ELR (cell line): ENCODE results near the gene TMBIM1.
"Not testable (repeated sequence)": the region's sequence is repeated elsewhere in the genome, so short reads cannot be mapped to it uniquely, and the experiment has no call there.

Source experiments
- DNase-seq: peaks from one replicate; pipeline ENCODE4 v3.0.0-alpha.2; 2015; ENCODE audit warnings: low read depth

Gene TMBIM1

GRCh38 chr2:218291318-218292047, 820 bp downstream of the TMBIM1 start:
- peak; percentile 36 for DNase-seq

GRCh38 chr2:218290316-218291261, 1.7 kb downstream of the TMBIM1 start:
- no peak for DNase-seq

- no peak for DNase-seq
Measured at GRCh38 chr2:218289639-218290315, 2.5 kb downstream of the TMBIM1 start.

GRCh38 chr2:218286570-218287459, 5.5 kb downstream of the TMBIM1 start:
- peak; percentile 97 for DNase-seq

GRCh38 chr2:218285604-218286003, 6.7 kb downstream of the TMBIM1 start:
- DNase-seq = no peak

GRCh38 chr2:218284106-218284811, 8.0 kb downstream of the TMBIM1 start:
- peak; percentile 87 for DNase-seq

GRCh38 chr2:218282173-218282991, 9.9 kb downstream of the TMBIM1 start:
- DNase-seq = no peak

GRCh38 chr2:218281449-218281848, 10.9 kb downstream of the TMBIM1 start:
- no peak for DNase-seq

GRCh38 chr2:218280260-218280870, 11.9 kb downstream of the TMBIM1 start:
- DNase-seq = no peak

GRCh38 chr2:218278531-218279360, 13.6 kb downstream of the TMBIM1 start:
- DNase-seq = no peak

- no peak for DNase-seq
Measured at GRCh38 chr2:218277921-218278320, 14.4 kb downstream of the TMBIM1 start.

- DNase-seq = no peak
Measured at GRCh38 chr2:218276986-218277755, 15.1 kb downstream of the TMBIM1 start.

- DNase-seq = no peak
Measured at GRCh38 chr2:218275371-218276072, 16.8 kb downstream of the TMBIM1 start.

- DNase-seq = no peak
Measured at GRCh38 chr2:218274586-218274985, 17.7 kb downstream of the TMBIM1 start.

GRCh38 chr2:218273908-218274249, 18.4 kb downstream of the TMBIM1 start:
- no peak for DNase-seq

GRCh38 chr2:218273214-218273907, 18.9 kb downstream of the TMBIM1 start:
- not testable (repeated sequence) for DNase-seq
